CD4-positive, alpha-beta T cell treated with Interleukin-4 for 1 hour (primary cell): Measurements from ENCODE around the gene CFAP119.
A peak's percentile ranks its signal among the peaks of the same experiment; 100 is the strongest.

Experiments
- DNase-seq, 2 donors: peaks; one replicate each; pipeline ENCODE4 v3.0.0-alpha.2; 2020 to 2022

CFAP119 gene

DNA sequence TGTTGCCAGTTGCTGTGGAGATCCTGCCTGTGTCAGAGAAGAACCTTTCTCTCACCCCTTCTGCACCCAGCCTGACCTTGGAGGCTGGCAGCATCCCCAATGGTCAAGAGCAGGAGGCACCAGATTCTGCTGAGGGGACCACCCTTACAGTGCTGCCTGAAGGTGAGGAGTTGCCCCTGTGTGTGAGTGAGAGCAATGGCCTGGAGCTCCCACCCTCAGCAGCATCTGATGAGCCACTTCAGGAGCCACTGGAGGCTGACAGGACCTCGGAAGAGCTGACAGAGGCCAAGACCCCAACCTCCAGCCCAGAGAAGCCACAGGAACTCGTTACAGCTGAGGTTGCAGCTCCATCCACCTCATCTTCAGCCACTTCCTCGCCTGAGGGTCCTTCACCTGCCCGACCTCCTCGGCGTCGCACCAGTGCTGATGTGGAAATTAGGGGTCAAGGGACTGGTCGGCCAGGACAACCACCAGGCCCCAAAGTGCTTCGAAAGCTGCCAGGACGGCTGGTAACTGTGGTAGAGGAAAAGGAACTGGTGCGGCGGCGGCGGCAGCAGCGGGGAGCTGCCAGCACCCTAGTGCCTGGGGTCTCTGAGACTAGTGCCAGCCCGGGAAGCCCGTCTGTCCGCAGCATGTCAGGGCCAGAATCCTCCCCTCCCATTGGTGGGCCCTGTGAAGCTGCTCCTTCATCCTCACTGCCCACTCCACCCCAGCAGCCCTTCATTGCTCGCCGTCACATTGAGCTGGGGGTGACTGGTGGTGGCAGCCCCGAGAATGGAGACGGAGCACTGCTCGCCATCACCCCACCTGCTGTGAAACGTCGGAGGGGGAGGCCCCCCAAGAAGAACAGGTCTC is 23.8 kb downstream of the CFAP119 start:
- no peak for DNase-seq

GRCh38 chr16:30736995-30737793 is 24.7 kb downstream of the CFAP119 start:
- DNase-seq, result no peak

DNA sequence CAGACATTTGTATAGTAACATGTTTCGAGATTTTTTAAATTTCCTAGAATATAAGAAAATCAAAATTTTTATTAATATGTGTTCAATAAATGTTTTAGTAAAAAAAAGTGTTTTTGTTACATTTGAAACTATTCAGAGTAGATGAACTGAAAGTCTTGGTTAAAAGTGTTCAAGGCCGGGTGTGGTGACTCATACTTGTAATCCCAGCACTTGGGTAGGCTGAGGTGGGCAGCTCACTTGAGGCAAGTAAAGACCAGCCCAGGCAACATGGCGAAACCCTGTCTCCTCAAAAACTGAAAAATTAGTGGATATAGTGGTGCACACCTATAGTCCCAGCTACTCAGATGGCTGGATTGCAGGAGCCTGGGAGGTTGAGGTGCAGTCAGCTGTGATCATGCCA is 30.5 kb downstream of the CFAP119 start:
- DNase-seq, result no peak

GRCh38 chr16:30728899-30729672 is 32.8 kb downstream of the CFAP119 start:
- DNase-seq, result peak in 1 of 2 donors; percentile 39

DNA sequence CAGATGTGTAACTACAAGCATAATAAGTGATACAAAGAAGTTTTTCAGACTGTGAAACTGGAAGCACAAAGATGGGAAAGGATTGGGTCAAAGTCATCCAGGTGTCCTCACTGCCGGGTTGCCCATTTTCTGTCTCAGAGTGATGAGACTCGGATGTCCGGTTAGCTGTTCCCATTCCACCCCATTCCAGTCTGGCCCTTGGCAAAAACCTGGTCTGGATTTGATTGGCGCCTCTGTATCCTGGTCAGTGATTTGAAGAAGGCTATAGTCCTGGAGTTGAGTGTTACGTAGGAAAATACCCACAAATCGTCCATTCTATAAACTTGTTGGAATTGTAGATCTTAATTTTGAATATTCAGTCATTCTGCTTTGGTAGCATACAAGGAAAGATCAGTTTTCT is 33.5 kb downstream of the CFAP119 start:
- DNase-seq, result no peak

DNA sequence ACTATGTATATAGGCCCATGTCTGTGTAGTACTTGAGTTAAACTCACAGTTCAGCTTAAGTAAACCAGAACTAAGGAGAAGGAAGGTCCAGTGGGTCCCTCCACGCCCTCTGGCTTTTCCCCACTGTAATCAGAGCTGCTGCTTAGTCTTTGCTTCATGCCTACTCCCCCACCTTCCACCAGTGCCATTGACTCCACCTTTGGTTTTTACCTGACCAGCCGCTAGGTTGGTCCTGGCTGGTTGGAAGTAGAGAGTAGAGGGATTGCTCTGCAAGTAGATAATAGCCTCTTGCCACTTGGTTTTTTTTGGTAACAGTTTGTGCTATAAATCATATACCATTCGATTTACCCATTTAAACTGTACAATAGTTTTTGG is 36.5 kb downstream of the CFAP119 start:
- DNase-seq, result no peak

DNA sequence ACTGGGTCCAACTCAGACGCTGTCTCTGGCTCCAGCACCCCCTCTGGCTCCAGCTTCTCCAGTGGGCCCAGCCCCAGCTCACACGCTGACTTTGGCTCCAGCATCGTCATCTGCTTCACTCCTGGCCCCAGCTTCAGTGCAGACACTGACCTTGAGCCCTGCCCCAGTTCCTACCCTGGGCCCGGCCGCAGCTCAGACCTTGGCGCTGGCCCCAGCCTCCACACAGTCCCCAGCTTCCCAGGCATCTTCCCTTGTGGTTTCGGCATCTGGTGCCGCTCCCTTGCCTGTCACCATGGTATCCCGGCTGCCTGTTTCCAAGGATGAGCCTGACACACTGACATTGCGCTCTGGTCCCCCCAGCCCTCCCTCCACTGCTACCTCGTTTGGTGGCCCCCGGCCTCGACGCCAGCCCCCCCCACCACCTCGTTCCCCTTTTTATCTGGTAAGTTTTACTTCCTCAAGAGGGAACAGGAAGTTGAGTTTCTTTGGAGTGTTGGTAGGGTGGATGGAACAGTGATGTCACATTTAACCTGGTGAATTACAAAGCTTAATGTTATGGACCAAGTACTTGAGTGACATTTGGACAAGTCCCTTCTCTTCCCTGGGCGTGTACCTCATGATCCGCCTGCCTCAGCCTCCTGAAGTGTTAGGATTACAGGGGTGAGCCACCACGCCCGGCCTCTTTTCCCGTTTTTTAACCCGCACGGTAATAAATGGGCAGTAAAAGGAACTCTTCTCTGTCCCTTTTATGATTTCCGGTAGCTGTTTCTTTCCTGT is 37.0 kb downstream of the CFAP119 start:
- peak; percentile 14 to 46 for DNase-seq

- DNase-seq, result no peak
Observed at GRCh38 chr16:30723725-30724355, 38.0 kb downstream of the CFAP119 start.

- DNase-seq, result no peak
Observed at GRCh38 chr16:30722916-30723315, 38.9 kb downstream of the CFAP119 start.

- no peak for DNase-seq
Observed at GRCh38 chr16:30722443-30722842, 39.4 kb downstream of the CFAP119 start.

DNA sequence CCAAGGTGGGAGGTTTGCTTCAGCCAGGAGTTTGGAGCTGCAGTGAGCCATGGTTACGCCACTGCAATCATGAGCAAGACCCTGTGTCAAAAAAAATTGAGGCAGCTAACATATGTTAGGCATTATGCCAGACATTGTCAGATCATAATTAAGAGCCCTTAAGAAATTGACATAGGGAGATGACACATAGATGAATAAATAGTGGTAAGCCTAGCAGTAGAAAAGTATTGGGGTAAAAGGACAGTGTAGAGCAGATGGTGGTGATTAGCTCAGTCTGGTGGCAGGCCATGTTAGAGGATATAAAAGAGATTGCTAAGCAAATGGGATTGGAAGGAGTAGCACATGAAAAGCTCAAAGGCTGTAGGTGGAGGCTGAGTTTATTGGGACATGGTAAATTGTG is 40.3 kb downstream of the CFAP119 start:
- DNase-seq, result no peak

- DNase-seq, result no peak
Observed at GRCh38 chr16:30721167-30721566, 40.7 kb downstream of the CFAP119 start.

DNA sequence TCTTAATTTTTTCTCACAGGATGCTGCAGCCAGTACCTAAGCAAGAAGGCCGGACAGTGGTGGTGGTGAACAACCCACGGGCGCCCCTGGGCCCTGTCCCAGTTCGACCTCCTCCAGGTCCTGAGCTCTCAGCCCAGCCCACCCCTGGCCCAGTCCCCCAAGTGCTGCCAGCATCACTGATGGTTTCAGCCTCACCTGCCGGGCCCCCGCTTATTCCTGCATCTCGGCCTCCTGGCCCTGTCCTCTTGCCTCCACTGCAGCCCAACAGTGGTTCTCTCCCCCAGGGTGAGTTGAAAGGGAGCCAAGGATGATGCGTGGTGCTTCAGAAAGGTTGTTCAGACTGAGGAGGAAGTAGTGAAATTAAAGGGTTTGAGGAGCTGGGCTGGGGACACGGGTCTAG is 41.2 kb downstream of the CFAP119 start:
- no peak for DNase-seq

- no peak for DNase-seq
Observed at GRCh38 chr16:30720086-30720485, 41.8 kb downstream of the CFAP119 start.

DNA sequence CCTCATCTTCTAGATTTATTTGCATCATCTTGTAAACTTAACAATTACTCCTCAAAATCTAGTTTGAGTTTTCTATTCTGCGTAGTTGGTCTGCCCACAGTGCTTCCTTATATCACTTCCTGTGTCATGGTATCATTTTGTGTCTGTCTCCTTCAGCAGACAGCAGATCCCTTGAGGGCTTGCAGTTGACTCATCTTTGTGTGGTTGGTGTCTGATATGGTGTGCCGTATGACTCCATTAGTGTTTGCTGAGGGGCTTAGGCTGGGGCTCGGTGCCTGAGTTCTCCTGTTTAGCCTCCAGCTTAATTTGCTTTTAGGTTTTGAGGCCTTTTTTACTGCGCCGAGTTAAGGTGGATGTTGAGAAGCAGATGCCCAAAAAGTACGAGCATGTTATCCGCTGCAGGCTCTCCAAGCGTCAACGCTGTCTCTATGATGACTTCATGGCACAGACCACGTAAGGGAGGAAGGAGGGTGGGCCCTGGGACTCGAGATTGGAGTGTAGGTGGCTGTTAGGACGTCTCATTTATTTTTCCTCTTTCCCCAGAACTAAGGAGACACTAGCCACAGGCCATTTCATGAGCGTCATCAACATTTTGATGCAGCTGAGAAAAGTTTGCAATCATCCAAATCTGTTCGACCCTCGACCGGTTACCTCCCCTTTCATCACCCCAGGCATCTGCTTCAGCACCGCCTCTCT is 46.0 kb downstream of the CFAP119 start:
- DNase-seq, result peak; percentile 61 to 65

DNA sequence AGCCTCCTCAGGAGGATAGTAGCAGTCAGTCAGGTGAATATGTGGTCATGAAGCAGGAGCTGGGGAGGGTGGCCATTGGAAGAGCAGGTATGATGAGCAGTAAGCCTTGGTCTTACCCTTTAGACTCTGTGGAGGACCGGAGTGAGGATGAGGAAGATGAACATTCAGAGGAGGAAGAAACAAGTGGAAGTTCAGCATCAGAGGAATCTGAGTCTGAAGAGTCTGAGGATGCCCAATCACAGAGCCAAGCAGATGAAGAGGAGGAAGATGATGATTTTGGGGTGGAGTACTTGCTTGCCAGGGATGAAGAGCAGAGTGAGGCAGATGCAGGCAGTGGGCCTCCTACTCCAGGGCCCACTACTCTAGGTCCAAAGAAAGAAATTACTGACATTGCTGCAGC is 50.1 kb downstream of the CFAP119 start:
- no peak for DNase-seq

DNA sequence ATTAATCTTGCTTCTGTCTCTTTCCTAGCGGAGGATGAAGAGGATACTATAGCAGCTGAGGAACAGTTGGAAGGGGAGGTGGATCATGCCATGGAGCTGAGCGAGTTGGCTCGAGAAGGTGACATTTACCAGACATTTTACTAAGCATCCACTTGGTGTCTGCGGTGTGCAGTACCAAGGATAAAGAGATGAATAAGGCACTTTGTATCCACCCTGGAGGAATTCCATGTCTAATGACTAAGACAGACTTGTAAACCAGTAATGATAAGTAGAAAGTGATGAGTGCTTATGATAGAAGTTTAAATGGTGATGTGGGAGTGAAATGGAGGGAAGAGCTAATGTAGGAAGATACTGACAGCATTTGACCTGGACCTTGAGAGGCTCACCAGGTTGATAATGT is 50.9 kb downstream of the CFAP119 start:
- no peak for DNase-seq
